Stomach (tissue), 4 donors: Measurements from ENCODE around the gene ZNF785.

Experiments
- CTCF ChIP-seq, 7 experiments: fragments of 450-650 bp in 4 of 7; fragments of 200-600 bp in 3 of 7; sonication (generic) in 3 of 7; IDR thresholded peaks; one replicate each; pipeline ENCODE4 v1.5.1; 2016 to 2019; ENCODE audit warnings: antibody characterized with exemption in 7 of 7, control low read depth in 2 of 7, mild to moderate bottlenecking in 1 of 7
- EP300 ChIP-seq: sonication (generic); formaldehyde crosslinking; IDR thresholded peaks from one replicate; pipeline ENCODE4 v1.6.1; 2017; ENCODE audit warnings: antibody characterized with exemption
- POLR2A ChIP-seq, 4 donors: fragments of 450-650 bp; IDR thresholded peaks; one replicate each; pipeline ENCODE4 v1.6.1; 2016; ENCODE audit warnings: antibody characterized with exemption in 4 of 4, control low read depth in 2 of 4, mild to moderate bottlenecking in 1 of 4, moderate library complexity in 1 of 4
- POLR2AphosphoS5 ChIP-seq, 3 donors: sonication (generic); formaldehyde crosslinking; IDR thresholded peaks; one replicate each; pipeline ENCODE4 v1.6.1; 2016; ENCODE audit warnings: antibody characterized with exemption in 3 of 3

- no peak for TF ChIP-seq CTCF (IDR thresholded peaks at IDR 0.05)
- no peak for TF ChIP-seq POLR2A (IDR thresholded peaks at IDR 0.05)
- TF ChIP-seq POLR2AphosphoS5 (IDR thresholded peaks at IDR 0.05): no peak
- TF ChIP-seq EP300: no peak
Observed at GRCh38 chr16:30556125-30556473, 29.4 kb downstream of the ZNF785 start.
